ENCODE results near the gene DAPK2. TPM values are rescaled to one million over a fixed set of nuclear protein-coding genes. Genes with fewer than 3 reads are reported as not detected.

Gene DAPK2
- total RNA-seq, 4 donors from 2014 or later: 64.6 to 189 (median 125) TPM

- H3K27ac ChIP-seq: peak overlapping the region; percentile 23 to 75 (median 52)
- no peaks in the 10 kb centered on the region for H3K27me3 ChIP-seq
- H3K4me1 ChIP-seq: peaks cover 0 to 5% (median 0%) of the 10 kb centered on the region in 4 donors
- no peaks in the 10 kb centered on the region for H3K9me3 ChIP-seq
- peak in 2 of 3 donors; percentile 66 to 69 for DNase-seq
- H3K4me3 ChIP-seq: no peak overlapping the region
- no peak for TF ChIP-seq POLR2A (IDR thresholded peaks at IDR 0.05)
- no peak for TF ChIP-seq CTCF (IDR thresholded peaks at IDR 0.05)
- H3K36me3 ChIP-seq: peaks cover 0 to 6% (median 0%) of the 10 kb centered on the region in 3 donors
Measured at GRCh38 chr15:63986751-63987341, 59.4 kb downstream of the DAPK2 start.

- Histone ChIP-seq H3K4me1 (peaks cover 0 to 5% (median 0%) of the 10 kb centered on the region in 4 donors), H3K9me3 (no peaks in the 10 kb centered on the region), H3K4me3 (no peak overlapping the region), H3K36me3 (peaks cover 0 to 6% (median 0%) of the 10 kb centered on the region in 3 donors), H3K27ac (peak overlapping the region; percentile 23 to 75 (median 52)), H3K27me3 (no peaks in the 10 kb centered on the region)
- TF ChIP-seq POLR2A (IDR thresholded peaks at IDR 0.05): no peak
- no peak for TF ChIP-seq CTCF (IDR thresholded peaks at IDR 0.05)
- no peak for DNase-seq
Measured at GRCh38 chr15:63986185-63986680, 60.1 kb downstream of the DAPK2 start.

GRCh38 chr15:63985221-63986184 lies 60.8 kb downstream of the DAPK2 start:
- H3K9me3 ChIP-seq: no peaks in the 10 kb centered on the region
- no peak overlapping the region for H3K4me3 ChIP-seq
- peaks cover 0 to 5% (median 0%) of the 10 kb centered on the region in 4 donors for H3K4me1 ChIP-seq
- peak overlapping the region; percentile 23 to 75 (median 45) for H3K27ac ChIP-seq
- peak in 1 of 3 donors; percentile 54 for DNase-seq
- H3K27me3 ChIP-seq: no peaks in the 10 kb centered on the region
- TF ChIP-seq POLR2A (IDR thresholded peaks at IDR 0.05) (no peak), CTCF (IDR thresholded peaks at IDR 0.05) (no peak)
- H3K36me3 ChIP-seq: peaks cover 0 to 6% (median 0%) of the 10 kb centered on the region in 3 donors

- Histone ChIP-seq H3K4me3 (no peak overlapping the region), H3K27me3 (no peaks in the 10 kb centered on the region), H3K9me3 (no peaks in the 10 kb centered on the region), H3K36me3 (peaks cover 0 to 6% (median 0%) of the 10 kb centered on the region in 3 donors), H3K4me1 (peaks cover 0 to 6% (median 3%) of the 10 kb centered on the region in 4 donors), H3K27ac (no peak overlapping the region)
- DNase-seq: peak in 1 of 3 donors; percentile 35
- TF ChIP-seq POLR2A (IDR thresholded peaks at IDR 0.05) (no peak), CTCF (IDR thresholded peaks at IDR 0.05) (no peak)
Measured at GRCh38 chr15:63984331-63984730, 62.0 kb downstream of the DAPK2 start.

- Histone ChIP-seq H3K36me3 (peaks cover 0 to 6% (median 0%) of the 10 kb centered on the region in 3 donors), H3K4me1 (peaks cover 0 to 18% (median 3%) of the 10 kb centered on the region in 4 donors), H3K9me3 (no peaks in the 10 kb centered on the region), H3K27me3 (no peaks in the 10 kb centered on the region), H3K4me3 (no peak overlapping the region), H3K27ac (peak overlapping the region in 1 of 4 donors; percentile 23)
- peak in 1 of 3 donors; percentile 45 for DNase-seq
- TF ChIP-seq CTCF (IDR thresholded peaks at IDR 0.05): peak in 1 of 6 experiments; percentile 33
- TF ChIP-seq POLR2A (IDR thresholded peaks at IDR 0.05): no peak
Measured at GRCh38 chr15:63983061-63983711, 63.1 kb downstream of the DAPK2 start.

Measured in Peyer's patch (tissue), 4 donors.